ENCODE results near the gene SERPINE3.

DNA sequence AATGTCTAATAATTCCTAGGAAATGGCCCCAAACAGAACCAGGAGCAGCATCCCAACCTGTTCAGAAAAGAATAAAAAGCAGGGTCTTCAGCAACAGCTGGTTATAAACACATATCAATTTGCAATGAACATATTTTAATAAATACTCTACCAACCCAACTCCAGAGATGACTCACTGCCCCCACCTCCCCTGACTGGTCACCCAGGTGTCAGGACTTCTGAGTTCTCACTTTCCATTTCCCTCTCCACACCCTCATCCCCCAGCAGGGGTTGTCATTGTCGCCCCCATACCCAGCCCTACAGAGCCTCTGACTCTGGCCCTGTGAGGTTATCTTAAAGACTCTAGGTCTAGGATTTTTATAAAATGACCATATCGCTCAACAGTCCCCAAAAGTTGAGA is 6.9 kb downstream of the SERPINE3 start:
- TF ChIP-seq, protein P1, sequence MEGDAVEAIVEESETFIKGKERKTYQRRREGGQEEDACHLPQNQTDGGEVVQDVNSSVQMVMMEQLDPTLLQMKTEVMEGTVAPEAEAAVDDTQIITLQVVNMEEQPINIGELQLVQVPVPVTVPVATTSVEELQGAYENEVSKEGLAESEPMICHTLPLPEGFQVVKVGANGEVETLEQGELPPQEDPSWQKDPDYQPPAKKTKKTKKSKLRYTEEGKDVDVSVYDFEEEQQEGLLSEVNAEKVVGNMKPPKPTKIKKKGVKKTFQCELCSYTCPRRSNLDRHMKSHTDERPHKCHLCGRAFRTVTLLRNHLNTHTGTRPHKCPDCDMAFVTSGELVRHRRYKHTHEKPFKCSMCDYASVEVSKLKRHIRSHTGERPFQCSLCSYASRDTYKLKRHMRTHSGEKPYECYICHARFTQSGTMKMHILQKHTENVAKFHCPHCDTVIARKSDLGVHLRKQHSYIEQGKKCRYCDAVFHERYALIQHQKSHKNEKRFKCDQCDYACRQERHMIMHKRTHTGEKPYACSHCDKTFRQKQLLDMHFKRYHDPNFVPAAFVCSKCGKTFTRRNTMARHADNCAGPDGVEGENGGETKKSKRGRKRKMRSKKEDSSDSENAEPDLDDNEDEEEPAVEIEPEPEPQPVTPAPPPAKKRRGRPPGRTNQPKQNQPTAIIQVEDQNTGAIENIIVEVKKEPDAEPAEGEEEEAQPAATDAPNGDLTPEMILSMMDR (IDR thresholded peaks at IDR 0.05) = no peak
- TF ChIP-seq POLR2A (IDR thresholded peaks at IDR 0.05) = no peak
